Bone marrow (tissue), 2 donors: ENCODE results near the gene MZT2A.
A peak's percentile ranks its signal among the peaks of the same experiment; 100 is the strongest.
"Not testable (repeated sequence)": the region's sequence is repeated elsewhere in the genome, so short reads cannot be mapped to it uniquely, and the experiment has no call there.

Experiments
- DNase-seq, 2 donors: peaks; one replicate each; lab custom pipeline; 2025; lab: John Stamatoyannopoulos, UW

The MZT2A gene

DNA sequence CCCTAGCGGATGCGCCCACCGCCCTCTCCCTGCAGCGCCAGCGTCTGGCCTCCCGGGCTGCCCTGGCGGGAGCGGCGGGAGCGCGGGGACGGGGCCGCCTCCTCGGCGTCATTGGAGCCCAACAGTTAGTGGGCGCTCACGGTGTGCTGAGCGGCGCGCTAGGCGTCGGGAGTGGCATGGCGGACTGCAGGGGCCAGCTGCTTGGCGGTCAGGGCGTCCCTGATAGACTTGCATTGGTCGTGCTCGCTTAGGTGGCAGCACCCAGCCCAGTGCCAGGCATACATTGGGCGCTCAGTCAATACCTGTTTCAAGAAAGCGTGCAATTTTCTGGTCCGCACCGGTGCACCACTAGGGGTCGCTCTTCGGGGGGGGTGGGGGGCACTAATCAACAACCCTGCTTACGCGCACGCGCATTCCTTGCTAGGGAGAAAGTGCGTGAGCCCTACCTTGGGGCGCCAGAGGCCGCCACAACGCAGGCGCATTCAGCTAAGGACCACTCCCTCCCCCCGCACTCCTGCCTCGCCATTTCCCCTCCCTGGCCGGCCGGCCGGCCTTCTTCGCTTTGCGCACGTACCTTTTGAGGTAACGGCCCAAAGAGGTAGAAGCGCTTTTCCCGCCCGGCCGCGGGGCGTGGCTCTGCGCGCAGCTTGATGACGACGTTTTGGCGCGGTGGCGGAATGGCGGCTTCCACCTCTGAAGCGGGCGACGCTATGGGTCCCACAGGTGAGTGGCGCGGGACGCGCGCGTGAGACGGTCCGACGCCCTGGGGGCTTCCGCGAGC is 411 bp upstream of the MZT2A start:
- peak; percentile 80 to 88 for DNase-seq

DNA sequence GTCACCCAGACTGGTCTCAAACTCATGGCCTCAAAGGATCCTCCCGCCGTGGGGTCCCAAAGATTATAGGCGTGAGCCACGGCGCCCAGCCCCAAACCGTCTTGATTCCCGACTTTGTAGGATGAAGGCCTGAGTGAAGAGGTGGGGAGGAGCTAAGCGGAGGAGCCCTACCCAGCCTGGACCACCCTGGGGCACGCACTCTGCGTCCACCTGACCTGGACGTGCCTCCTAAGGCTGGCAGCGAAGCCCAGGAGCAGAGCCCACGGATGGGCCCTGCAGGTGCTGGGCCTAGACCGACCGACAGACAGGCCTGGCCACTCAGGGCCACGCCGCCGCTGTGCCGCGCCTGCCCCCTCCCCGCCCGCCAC is 744 bp downstream of the MZT2A start:
- not testable (repeated sequence) for DNase-seq

DNA sequence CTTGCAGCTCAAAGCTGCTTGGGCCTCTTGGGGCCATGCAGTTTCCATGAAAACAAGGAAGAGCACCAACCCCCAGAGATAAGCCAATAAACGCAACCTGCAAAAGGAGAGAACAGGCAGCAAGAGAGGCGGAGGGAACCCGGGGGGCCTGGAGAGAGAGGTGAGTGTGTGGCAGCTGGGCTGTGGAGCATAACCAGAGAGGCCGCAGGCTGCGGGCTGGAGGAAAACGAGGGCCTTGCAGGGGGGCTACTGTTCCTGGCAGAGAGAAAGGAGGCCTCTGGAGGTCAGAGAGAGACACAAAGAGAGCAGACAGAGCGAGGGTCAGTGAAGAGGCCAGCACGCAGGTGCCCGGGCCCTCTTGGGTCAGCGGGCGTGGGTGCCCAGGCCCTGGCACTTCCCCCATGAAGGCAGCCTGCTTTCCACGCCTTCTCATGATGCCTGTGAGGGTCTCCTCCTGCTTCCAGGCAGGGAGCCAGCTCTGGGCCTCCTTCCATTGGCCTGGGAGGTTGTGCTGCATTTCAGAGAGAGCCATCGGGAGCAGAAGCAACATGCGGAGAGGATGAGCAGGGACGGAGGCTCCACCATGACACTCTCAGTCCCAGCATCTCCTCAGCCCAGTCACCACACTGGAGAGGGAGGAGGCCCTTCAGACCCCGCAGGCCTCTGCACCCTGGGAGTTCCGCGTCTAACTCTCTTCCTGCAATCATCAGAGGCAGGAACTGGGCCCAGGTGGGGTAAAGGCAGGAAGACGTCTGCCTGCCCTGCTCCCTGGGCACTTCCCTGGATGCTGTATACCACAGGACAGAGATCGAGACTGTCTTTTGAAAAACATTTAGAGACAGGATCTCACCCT is 1.4 kb downstream of the MZT2A start:
- DNase-seq: not testable (repeated sequence)

DNA sequence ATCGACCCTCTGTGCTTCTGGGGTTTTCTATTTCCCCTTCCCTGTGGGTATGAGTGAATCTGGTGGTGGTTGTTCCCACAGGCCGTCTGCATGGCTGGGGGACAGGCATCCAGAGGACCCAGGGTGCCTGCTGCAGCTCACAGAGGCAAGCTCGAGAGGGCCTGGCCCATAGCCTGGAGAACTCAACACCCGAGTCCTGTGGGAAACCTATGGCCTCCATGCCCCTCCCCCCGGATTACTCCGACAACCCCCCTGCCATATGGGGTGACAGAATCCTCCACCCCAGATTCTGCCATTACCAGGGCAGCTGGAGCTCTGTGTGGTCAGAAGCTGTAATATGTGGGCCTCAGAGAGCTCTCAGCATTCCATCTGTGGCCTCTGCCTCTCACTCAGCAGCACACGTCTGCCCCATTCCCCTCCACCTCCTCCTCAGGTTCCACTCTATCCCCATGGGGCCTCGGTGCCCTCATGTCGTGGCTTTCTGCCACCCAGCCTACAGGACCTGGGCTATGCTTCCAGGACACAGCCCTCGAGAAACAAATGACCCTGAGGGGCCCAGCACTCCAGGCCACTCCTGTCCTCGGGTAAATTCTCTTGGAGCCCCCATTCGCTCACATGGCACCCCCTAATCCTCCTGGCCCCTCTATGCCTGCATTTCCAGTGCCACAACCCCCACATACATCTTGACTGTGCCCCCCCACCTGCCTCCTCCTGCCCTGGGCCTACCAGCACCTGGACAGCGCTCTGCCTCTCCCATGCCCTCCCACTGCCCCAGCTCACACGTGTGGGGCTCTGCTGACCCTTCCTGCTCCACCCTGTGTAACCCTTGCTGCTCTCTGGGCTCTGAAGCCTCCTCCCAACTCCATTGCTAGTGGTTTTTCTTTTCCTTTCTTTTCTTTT is 3.6 kb downstream of the MZT2A start:
- DNase-seq: no peak

DNA sequence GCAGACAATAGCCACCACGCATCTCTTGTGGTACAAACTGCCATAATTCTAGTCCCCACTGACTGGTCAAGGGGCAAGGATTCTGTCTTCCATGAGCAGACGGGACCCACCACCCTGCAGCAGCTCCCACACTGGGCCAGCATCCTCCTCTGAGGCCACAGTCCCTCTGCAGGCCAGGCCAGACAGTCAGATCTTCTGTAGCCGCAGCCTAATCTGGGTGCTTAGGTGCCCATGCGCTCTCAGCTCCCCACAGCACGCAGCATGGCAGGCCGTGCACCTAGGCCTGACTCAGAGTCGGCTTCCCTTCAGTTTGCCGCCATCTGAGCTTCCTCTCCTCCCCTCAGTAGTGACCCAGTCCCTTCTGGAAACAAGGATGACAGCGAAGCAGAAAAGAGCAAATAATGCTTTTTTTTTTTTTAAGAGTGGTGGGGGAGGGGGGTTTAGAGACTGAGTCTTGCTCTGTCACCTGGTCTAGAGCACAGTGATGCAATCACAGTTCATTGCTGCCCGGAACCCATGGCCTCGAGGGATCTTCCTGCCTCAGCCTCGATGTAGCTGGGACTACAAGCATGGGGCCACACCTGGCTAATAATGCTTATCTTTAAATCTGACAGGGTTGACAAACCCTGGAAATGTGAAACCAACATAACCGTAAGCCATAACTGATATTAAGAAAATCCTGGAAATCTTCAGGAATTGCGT is 5.8 kb downstream of the MZT2A start:
- DNase-seq: not testable (repeated sequence)

DNA sequence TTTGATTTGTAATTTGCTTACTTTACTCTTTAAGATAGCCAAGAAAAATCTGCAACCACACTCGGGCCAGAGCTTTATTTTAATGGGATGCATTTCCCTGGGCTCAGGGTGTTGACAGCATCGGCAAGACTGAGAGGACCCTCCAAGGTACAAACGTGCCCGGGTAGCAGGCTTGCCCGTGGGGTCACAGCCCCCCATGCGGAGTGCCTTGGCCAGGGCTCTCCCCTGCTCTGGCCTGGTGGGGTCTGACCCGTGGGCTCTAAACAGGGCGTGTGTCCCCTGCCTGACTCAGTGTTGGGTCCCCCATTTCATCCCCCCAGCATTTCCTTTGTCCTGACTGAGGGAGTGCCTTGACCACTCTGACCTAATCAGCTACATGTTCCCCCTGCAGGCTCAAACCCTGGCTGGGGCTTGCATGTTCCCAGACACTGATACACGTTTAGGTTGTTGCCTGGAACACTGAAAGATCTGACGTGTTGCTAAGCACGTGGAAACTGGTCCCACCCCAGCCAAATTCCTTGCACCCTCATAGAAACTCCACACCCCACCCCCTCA is 7.2 kb downstream of the MZT2A start:
- DNase-seq: not testable (repeated sequence)

DNA sequence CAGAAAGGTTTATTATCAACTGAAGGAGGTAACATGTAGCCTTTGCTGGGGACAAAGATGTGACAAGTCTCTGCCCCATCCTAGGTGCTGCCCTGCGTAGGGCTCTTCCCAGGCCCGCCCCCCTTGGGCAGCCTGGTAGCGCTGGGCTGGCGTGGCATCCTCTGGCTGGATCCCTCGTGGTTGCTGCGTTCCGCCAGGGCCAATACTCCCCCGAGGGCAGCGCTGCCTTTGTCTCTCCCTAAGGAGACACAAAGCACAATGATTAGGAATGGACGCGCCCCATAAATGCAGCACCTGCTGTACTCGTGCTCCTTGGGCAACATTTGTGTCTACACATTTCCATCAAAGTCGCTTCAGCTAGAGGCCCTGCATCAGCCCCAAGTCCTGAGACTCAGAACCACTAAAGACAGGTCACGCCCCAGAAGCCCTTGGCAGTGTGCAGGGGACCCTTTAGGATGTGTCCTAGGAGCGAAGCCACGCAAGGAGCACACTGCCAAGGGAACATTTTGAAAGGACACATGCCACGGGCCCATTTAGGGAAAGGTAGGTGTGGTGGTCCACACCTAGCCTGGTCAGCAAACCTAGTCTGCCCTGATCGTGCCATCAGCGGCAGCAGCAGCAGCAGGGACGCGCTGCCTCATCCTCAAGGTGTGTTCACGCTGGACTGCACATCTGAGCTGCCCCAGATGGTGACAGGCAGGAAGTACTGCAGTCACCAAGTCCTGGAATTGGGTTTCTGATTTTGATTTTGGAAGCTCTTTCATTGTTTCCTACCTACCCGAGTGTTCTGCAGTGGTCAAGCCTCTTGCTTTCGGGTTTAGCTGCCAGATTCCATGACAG is 8.0 kb downstream of the MZT2A start:
- DNase-seq: not testable (repeated sequence)

DNA sequence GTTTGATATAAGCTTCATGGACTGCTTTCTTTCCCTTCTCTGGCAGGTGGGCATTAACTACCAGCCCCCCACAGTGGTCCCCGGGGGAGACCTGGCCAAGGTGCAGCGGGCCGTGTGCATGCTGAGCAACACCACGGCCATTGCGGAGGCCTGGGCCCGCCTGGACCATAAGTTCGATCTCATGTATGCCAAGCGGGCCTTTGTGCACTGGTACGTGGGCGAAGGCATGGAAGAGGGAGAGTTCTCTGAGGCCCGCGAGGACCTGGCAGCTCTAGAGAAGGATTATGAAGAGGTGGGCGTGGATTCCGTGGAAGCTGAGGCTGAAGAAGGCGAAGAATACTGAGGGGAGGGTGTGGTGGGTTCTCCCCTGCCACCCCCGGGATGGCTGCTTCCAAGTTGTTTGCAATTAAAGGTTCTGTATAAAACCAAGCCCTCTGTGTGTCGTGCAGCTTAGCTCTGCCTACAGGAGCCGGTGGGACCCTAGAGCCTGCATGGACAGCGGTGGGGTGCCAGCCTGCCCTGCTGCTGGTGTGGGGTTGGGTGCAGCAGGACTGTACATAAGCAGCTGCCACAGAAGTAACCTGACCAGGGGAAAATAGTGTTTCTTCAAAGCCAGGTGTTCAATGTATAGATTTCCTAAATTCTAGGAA is 9.6 kb downstream of the MZT2A start:
- DNase-seq: not testable (repeated sequence)

DNA sequence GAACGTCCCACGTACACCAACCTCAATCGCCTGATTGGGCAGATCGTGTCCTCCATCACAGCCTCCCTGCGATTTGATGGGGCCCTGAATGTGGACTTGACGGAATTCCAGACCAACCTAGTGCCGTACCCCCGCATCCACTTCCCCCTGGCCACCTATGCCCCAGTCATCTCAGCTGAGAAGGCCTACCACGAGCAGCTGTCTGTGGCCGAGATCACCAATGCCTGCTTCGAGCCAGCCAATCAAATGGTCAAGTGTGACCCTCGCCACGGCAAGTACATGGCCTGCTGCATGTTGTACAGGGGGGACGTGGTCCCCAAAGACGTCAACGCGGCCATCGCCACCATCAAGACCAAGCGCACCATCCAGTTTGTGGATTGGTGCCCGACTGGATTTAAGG is 11.8 kb downstream of the MZT2A start:
- DNase-seq: not testable (repeated sequence)

DNA sequence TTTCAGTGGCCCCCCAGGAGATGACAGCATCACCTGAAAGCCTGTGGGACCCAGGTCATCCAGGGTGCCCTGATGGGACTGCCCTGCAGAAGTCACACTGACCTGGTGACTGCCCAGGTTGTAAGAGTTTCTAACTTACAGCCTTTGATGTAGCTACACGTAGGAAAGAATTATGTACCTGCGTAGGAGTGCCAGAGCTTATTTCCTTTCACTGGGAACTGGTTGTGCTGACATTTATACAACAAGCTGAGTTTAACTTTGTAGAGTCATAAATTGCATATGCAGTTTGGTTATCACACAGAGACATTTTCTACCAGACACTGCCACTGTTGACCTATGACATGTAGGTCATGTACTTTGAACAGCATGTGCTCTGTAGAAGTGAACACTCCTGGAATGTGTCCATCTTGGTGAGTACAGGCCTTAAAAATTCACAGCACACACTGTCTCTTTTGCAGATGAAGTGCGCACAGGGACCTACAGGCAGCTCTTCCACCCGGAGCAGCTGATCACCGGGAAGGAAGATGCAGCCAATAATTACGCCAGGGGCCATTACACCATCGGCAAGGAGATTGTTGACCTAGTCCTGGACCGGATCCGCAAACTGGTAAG is 13.2 kb downstream of the MZT2A start:
- not testable (repeated sequence) for DNase-seq

DNA sequence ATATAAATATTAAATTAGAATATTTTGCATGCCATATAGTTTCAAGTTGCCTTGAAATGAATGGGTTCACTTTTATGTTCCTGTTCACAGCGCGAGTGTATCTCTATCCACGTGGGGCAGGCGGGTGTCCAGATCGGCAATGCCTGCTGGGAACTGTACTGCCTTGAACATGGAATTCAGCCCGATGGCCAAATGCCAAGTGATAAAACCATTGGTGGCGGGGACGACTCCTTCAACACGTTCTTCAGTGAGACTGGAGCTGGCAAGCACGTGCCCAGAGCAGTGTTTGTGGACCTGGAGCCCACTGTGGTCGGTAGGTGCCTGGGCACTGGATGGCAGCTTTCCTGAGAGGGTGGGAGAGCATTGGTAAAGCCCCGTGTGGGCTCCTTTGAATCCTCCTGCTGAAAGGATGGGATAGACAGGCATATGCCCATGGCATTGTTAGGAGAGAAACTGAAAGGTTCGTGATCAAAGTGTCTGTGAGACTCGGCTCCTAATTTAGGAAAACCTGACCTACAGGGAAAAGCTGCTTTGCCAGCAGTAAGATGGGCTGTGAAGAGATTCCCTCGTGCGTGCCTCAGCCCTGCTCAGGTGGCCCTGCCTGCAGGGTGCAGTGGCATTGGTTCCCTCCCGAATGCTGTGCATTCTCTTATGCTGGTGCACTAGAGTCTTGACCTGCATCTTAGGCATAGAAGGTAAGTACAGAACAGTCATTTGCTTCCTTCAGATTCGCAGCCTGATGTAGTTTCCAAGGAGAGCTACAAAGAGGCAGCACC is 13.9 kb downstream of the MZT2A start:
- not testable (repeated sequence) for DNase-seq

DNA sequence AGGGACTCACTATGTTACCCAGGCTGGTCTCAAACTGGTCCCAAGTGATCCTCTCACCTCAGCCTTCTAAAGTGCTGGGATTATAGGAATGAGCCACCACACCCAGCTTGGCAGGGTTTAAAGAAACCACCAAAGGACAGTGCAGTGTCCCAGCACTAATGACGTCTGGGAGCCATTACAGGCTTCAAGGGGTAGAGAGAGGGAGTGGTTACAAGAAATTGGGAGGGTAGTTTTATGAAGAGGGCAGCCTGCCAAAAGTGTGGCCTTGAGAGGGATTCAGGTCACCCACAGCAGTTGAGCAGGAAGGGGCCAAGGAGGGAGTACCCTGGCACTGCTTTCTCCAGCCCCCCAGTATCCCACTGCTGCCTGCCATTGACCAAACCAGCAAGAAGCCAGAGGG is 15.0 kb downstream of the MZT2A start:
- DNase-seq: not testable (repeated sequence)

DNA sequence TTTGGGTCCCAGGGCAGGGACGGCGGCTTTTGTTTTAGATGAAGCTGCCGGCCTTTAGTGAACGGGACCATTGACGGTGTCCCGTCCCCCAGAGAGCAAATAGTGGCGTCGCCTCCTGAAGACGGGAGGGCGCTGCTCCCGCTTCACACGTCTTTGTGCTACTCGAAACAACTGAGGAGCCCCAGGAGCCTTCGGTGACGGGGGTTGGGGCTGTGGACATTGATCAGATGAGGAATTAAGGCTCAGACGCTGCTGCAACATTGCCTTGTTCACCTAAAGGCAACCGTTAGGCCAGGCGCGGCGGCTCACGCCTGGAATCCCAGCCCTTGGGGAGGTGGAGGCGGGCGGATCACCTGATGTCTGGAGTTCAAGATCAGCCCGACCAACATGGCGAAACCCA is 15.8 kb downstream of the MZT2A start:
- DNase-seq: not testable (repeated sequence)

DNA sequence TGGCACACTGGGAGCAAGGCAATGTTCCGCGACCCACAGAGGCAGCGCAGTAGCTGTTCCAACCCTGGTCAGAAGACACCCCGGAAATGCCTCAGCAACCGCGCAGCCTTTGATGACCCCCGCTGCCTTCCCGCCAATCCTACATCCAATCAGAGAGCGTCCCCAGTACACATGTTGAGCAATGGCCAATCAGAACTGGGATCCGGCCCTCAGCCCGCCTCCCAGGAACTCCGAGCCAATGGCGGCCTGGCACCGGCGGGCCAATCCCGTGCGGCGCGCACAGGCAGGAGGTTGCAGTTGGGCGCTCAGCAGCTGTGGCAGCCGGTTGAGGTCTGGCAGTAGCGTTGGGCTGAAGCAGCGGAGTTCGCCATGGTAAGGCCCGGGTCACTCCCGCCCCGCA is 16.4 kb downstream of the MZT2A start, which contains the start of gene TUBA3D:
TUBA3D (plus strand) TSS at position 289 of the 400 bp plus-strand sequence; CDS start at position 370, 81 bp downstream.
- no peak for DNase-seq

DNA sequence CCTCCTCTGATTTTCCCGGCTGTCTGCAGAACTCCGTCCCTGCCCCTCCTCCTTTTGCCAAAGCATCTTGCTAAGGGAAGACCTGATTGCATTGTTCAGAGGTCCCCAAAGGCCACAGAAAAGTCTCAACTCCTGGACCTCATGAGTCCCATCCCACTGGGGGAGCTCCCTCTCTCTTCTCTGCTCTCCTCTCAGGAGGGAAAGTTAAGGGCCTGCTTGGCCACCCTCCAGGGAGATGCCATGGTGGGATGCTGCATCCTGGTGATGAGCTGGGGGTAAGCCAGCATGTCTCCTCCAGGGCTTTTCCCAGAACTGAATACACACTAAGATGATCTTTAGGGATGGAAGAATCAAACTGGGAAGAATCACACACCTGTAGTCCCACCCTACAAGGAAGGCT is 18.9 kb downstream of the MZT2A start:
- not testable (repeated sequence) for DNase-seq

DNA sequence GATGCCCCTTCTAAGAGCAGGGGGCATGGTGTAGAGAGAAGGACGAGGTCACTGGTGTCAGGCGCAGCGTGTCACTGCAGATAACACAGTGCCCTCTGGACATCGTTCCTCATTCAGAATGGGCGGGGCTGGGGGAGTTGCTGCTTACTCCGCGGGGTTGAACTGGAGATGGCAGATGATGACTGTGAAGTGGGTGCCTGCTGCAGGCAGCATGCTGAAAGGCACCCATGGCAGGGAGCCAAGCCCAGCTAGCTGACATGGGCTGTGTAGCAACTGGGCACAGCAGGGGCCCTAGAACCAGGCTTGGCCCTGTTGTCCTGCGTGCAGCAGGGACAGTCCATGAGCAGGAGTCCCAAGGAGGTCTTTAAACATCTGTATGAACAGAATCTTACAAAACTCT is 20.6 kb downstream of the MZT2A start:
- not testable (repeated sequence) for DNase-seq

DNA sequence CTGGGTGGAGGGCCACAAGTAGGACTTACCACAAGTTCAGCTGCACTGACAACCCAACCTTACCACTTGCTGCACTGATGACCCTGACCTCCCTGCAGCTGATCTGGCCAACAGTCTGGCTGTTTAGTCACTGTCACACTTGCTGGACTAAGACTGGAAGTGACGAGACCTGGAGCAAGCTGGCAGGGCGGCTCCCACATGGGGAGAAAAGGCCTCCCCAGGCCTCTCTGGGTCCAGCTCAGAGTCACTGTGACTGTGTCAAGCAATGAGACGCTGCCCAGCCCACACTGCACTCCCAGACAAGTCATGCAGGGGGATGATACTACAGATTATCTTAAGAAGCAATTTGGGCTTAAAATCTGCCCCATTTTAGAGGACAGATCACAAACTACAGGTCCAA is 21.3 kb downstream of the MZT2A start:
- not testable (repeated sequence) for DNase-seq

DNA sequence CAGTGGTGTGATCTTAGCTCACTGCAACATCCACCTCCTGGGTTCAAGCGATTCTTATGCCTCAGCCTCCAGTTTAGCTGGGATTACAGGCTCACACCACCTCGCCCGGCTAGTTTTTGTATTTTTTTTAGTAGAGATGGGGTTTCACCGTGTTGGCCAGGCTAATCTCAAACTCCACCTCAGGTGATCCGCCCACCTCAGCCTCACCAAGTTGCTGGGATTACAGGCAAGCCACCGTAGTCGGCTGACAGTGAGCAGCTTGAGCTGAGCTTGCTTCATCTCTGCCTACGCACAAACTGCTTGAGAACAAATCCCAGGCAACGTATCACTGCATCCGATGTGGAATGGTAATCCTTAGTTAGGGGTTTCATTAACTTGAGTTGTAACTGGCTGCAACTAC is 24.5 kb downstream of the MZT2A start:
- DNase-seq: not testable (repeated sequence)
